Middle frontal gyrus (tissue), 1 donor: Measurements from ENCODE around the gene TBC1D2.
"Not testable (repeated sequence)": the region's sequence is repeated elsewhere in the genome, so short reads cannot be mapped to it uniquely, and the experiment has no call there.

Experiments used
- DNase-seq: peaks from one replicate; pipeline ENCODE4 v3.0.0-alpha.2; 2015; ENCODE audit warnings: low spot score; ENCODE audit errors: extremely low spot score

The TBC1D2 gene, protein sequence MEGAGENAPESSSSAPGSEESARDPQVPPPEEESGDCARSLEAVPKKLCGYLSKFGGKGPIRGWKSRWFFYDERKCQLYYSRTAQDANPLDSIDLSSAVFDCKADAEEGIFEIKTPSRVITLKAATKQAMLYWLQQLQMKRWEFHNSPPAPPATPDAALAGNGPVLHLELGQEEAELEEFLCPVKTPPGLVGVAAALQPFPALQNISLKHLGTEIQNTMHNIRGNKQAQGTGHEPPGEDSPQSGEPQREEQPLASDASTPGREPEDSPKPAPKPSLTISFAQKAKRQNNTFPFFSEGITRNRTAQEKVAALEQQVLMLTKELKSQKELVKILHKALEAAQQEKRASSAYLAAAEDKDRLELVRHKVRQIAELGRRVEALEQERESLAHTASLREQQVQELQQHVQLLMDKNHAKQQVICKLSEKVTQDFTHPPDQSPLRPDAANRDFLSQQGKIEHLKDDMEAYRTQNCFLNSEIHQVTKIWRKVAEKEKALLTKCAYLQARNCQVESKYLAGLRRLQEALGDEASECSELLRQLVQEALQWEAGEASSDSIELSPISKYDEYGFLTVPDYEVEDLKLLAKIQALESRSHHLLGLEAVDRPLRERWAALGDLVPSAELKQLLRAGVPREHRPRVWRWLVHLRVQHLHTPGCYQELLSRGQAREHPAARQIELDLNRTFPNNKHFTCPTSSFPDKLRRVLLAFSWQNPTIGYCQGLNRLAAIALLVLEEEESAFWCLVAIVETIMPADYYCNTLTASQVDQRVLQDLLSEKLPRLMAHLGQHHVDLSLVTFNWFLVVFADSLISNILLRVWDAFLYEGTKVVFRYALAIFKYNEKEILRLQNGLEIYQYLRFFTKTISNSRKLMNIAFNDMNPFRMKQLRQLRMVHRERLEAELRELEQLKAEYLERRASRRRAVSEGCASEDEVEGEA

GRCh38 chr9:98255578-98256296 lies at the start of gene TBC1D2:
Gene TBC1D2 (minus strand): TSS chr9:98255649. CDS start chr9:98255541, 108 bp downstream.
- DNase-seq: peak; percentile 87

DNA sequence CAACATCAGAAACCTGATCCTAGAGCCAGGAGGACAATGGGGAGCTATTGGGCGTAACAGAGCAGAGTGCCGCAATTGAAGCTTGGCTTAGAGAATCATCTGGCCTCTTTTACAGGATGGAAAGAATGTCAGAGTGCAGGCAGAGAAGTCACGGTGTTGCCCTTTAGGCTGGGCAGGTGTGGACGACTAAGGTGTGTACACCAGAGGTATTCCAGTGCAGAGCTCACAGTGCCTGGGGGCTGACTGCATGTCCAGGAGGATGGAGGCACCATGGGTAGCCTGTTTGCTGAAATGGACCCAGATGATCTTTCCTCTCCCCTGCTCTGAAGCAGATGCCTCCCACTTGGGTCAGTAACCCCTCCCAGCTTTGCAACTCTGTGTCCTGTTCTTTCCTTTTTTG lies 48.9 kb upstream of the TBC1D2 start:
- DNase-seq: no peak

DNA sequence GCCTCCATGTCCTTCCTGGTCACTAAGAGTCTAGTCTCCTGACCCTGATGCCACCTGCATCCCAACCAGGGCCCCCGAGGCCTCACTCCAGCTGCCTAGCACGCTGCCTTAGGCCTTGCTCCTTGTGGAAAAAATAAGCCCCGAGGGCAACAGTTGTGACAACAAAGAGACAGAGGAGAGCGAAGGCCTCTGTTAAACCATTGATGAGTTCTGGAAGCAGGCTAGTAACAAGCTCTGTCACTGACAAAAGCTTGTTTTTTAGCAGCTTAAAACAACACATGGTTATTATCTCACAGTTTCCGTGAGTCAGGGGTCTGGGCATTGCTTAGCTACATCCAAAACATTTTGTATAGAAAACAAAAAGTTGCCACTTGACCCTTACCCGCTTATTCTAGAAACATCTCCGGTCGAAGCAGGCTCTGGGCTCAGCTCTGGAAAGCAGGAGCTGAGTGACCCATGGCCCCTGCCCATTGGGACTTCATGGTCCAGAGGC lies 48.2 kb upstream of the TBC1D2 start:
- no peak for DNase-seq

DNA sequence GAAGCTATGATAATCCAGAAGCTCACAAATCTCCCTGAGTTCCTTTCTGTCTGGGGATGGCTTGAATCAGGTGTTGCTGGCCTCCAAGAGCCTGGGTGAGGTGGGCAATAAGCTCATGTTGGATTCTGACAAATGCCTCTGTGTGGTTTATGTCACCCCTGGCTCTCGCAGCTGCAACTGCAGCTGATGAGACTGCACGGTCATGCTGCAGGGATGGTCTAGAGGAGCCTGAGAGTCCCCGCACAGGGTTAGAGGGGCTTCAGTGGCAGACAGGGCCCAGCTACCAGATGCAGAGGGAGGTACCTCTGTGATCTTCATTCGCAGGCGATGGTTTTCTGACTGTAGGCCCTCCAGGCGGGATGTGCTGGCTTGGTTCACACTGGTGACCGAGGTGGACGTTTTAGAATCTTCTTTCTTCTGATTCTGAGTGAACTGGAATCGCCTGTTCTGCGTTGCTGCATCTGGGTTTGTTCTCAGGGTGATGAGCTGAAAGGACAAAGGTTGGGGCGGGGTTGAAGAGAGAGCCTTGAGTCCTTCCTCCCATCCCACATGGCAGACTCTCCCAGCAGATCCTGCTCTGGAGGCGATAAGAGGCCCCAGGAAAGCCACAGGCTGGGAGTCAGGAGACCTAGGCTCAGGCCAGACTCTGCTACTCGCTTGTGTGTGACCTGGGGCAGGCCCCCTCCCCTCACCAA lies 47.6 kb upstream of the TBC1D2 start:
- DNase-seq: no peak

DNA sequence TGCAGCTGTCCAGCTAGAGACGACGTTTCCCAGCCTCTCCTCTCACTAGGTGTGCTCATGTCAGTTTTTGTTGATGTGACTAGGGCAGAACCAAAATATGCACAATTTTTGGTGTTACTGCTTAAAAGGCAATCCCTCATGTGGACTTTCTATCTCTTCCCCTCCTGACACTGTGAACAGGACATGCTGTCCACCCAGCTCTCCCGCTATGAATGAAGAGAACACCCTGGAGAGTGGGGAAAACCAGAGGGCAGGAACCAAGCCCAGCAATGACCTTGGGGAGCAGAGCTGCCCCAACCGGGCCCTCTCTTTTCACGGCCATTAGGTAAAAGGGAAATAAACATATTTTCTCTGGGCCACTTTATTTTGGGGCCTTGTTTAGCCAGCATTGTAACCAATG lies 46.7 kb upstream of the TBC1D2 start:
- no peak for DNase-seq

DNA sequence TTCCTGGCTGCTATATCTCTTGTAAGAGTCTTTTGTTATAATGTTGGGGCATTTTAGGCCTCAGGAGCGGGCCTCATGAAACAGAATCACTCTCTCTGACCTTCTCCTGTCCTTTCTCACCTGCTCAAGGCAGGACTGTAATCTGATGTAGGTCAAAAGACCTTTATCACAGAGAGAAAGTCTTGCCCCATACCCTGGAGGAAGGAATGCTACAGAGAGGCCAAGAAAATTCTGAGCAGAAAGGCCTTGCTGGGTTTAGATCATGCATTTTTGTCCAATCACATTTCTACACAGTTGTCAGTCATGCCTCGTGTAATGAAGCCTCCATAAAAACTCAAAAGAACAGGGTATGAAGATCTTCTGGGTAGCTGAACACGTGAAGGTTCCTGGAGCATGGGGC lies 45.2 kb upstream of the TBC1D2 start:
- no peak for DNase-seq

- DNase-seq: no peak
Measured at GRCh38 chr9:98298476-98298875, 43.0 kb upstream of the TBC1D2 start.

DNA sequence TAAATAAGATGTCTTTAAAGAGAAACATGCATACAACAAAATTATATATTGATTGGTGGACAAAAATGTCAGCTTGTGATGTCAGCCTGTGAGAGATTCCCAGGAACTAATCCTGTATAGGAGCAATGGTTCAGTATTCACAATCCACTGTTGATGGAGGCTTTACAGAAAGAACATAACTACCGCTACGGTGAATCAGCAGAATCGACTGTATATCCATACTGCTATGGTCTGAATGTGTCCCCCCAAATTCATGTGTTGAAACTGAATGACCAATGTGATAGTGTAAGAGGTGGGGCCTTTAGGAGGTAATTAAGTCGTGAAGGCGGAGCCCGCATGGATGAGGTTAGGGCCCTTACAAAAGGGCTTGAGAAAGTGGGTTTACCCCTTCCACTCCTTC lies 40.4 kb upstream of the TBC1D2 start:
- DNase-seq: no peak

GRCh38 chr9:98291820-98292219 lies 36.4 kb upstream of the TBC1D2 start:
- DNase-seq: no peak

DNA sequence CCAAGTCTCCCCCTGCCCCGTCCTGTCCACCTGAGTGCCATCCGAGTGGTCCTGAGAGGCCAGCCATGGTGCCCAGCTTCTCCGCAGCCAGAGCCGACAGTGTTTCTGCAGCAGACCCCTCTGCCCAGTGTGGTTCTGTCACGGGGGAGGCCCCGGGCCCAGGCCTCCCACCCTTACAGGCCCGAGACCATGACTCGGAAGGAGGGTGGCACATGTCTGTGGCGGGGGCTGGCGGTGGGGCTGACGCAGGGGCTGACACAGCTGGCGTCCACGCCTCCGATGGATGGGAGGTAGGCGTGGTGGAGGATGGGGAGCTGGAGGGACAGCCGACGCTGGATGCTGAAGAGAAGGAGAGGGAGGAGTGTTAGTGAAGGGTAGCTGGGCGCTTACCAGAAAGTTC lies 35.0 kb upstream of the TBC1D2 start:
- DNase-seq: no peak

DNA sequence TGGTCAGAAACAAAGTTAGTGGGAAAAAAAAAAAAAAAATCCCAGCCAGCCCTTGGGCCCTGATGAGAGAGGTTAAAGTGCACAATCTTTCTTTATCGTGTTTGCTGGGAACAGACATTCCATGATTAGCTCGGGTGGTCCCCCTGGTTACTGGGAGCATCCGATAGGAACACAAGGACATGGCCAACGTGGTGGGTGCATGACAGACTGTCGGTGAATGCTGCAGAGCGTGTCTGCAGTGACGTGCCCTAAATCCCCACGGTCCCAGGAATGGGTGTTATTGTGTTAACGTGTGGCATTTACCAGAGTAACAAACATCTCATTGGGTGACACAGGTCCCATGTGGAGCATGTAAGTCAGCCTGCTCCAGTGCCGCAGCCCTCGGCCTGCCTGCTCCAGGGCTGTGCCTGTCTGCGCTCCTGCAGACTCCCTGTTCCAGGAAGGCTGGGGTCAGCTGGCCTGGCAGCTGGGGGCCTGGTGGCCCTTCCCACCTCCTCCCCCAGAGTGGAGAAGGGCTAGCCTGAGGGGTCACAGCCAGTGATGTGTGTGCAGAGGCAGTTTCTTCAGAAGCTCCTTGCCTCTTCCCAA lies 34.3 kb upstream of the TBC1D2 start:
- DNase-seq: no peak

- DNase-seq: no peak
Measured at GRCh38 chr9:98288881-98289280, 33.4 kb upstream of the TBC1D2 start.

DNA sequence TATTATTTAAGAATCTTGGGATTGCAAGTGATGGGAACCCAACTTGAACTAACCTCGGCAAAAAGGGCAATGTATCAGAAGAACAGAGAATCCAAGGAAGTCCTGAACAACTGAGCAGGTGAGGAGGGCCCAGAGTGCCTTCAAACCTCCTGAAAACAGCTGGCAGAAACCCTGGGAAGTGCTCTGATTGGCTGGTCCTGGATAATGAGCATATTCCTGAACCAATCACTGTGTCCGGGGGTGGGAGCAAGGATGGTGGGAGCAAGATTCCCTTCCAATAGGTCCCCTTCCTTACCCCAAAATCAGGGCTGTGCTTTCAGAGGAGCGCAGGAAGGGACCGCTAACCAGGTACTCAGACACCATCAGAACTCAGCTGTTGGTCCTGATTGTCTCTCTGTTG lies 31.9 kb upstream of the TBC1D2 start:
- DNase-seq: no peak

DNA sequence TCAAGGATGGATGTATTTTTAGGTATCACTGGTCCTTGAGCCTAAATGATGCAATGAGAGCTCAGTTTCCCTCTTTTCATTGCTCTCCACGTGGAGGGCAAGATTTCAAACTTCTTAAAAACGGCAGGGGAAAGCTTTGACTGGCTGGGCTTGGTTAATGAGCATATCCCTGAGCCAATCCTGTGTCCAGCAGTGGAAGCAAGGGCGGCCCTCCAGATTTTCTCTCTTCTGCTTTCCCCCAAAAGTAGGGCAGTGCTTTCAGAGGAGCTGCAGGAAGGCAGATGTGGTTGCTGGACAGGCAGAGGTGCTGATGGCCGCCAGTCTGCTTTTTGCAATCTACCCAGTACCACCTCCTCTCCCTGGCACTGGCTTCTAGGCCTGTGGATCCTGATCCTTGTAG lies 30.0 kb upstream of the TBC1D2 start:
- DNase-seq: no peak

DNA sequence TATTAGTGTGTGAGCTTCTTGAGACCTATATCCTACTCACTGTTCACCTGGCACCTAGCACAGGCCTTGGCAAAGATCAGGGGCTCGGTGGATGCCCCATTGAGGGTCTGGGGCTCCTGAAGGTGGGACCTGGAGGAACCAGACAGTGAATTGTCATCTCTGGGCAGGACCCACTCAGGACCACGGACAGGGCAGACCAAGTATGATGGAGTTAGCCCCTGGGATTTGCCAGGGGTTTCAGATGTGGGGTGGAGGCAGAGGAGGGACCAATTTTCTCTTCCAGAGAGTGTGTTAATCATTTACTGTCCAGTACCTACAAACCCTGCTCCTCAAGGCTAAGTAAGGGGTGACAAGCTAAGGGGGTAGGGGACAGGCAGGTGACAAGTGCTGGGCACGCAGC lies 29.3 kb upstream of the TBC1D2 start:
- DNase-seq: no peak

DNA sequence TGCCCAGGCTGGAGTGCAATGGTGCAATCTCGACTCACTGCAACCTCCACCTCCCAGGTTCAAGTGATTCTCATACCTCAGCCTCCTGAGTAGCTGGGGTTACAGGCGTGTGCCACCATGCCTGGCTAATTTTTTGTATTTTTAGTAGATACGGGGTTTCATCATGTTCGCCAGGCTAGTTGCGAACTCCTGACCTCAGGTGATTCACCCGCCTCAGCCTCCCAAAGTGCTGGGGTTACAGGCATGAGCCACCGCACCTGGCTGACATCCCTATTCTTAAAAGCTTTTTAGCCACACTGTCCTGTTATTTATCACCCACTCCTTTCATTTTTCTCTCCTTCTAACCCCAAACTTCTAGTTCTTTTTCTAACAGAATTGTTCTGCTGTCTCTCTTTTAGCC lies 27.7 kb upstream of the TBC1D2 start:
- not testable (repeated sequence) for DNase-seq

- no peak for DNase-seq
Measured at GRCh38 chr9:98281281-98281680, 25.8 kb upstream of the TBC1D2 start.

GRCh38 chr9:98280574-98280973 lies 25.1 kb upstream of the TBC1D2 start:
- DNase-seq: no peak

DNA sequence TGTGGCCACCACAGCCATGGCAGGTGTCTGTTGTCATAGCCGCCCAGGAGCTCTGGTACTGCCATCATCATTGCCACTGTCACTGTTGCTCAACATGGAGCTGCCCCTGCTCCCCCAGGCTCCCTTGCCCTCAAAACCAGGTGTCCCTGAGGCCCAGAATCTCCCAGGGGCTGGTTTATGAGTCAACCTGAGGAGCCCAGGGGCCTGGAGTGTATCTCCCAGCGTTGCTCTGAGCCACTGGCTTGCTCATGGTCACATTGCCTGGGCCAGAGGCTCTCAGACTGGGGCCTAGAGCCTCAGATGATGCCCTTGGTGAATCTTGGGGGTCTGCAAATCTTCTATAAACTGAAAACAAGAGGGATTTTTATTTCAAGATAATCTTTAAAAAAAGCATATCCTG lies 24.7 kb upstream of the TBC1D2 start:
- DNase-seq: no peak

GRCh38 chr9:98276907-98277469 lies 21.5 kb upstream of the TBC1D2 start:
- DNase-seq: no peak
